ENCODE data around the gene GFRA4. TPM values are rescaled to one million over a fixed set of nuclear protein-coding genes. Genes with fewer than 3 reads are reported as not detected.

The GFRA4 gene
- total RNA-seq, 1 experiment from 2014 or later = not detected

- peaks cover 37% of the 10 kb centered on the region for H3K4me1 Mint-ChIP-seq
- H3K36me3 Mint-ChIP-seq = no peaks in the 10 kb centered on the region
- ChIA-PET POLR2A (no interaction called here), CTCF (interaction anchor here (0.5 to 3.9 kb wide), 15 partner anchors 10 to 764 kb away, joined by 3 to 38 read pairs (median 4); partner anchors contain the start of genes CENPB and SPEF1)
- H3K4me3 Mint-ChIP-seq = peak overlapping the region; percentile 34
- no peaks in the 10 kb centered on the region for H3K9me3 Mint-ChIP-seq
- ATAC-seq (peak; percentile 8), DNase-seq (ENCODE audit: low spot score) (peak; percentile 42)
- no peak overlapping the region for H3K27ac Mint-ChIP-seq
- no peak for TF ChIP-seq GRHL2 (CRISPR knock-in tag; IDR thresholded peaks at IDR 0.05; ENCODE audit: insufficient replicate concordance, severe bottlenecking)
- no peak for TF ChIP-seq ESRRA (CRISPR knock-in tag; IDR thresholded peaks at IDR 0.05; ENCODE audit: borderline replicate concordance)
- no peak for TF ChIP-seq ZNF263 (CRISPR knock-in tag; IDR thresholded peaks at IDR 0.05; ENCODE audit: low read depth)
- TF ChIP-seq ETV6 (CRISPR knock-in tag; IDR thresholded peaks at IDR 0.05) = no peak
- no peak for TF ChIP-seq NR2C2 (CRISPR knock-in tag; IDR thresholded peaks at IDR 0.05)
- TF ChIP-seq GABPB1 (CRISPR knock-in tag; IDR thresholded peaks at IDR 0.05) = no peak
- TF ChIP-seq PRDM15 (CRISPR knock-in tag; IDR thresholded peaks at IDR 0.05) = no peak
- no peak for TF ChIP-seq CREB1 (CRISPR knock-in tag; IDR thresholded peaks at IDR 0.05)
- peaks cover 25% of the 10 kb centered on the region for H3K27me3 Mint-ChIP-seq (ENCODE audit: low read depth)
Observed at GRCh38 chr20:3679749-3680700, 16.8 kb upstream of the GFRA4 start.

- Mint-ChIP-seq H3K36me3 (no peaks in the 10 kb centered on the region), H3K4me3 (no peak overlapping the region), H3K27me3 (ENCODE audit: low read depth) (peaks cover 33% of the 10 kb centered on the region), H3K27ac (no peak overlapping the region), H3K9me3 (no peaks in the 10 kb centered on the region), H3K4me1 (peaks cover 32% of the 10 kb centered on the region)
- ChIA-PET POLR2A (no interaction called here), CTCF (interaction anchor here (1.0 to 3.9 kb wide), 8 partner anchors 17 to 92 kb away, joined by 3 to 70 read pairs (median 4); no protein-coding TSS in a partner anchor)
- DNase-seq (ENCODE audit: low spot score) (no peak), ATAC-seq (no peak)
- TF ChIP-seq ZNF317 (CRISPR knock-in tag; IDR thresholded peaks at IDR 0.05; ENCODE audit: borderline replicate concordance, low read depth) = no peak
- TF ChIP-seq MAX (CRISPR knock-in tag; IDR thresholded peaks at IDR 0.05) = no peak
- TF ChIP-seq ZNF423 (CRISPR knock-in tag; IDR thresholded peaks at IDR 0.05) = no peak
- TF ChIP-seq, protein P1, sequence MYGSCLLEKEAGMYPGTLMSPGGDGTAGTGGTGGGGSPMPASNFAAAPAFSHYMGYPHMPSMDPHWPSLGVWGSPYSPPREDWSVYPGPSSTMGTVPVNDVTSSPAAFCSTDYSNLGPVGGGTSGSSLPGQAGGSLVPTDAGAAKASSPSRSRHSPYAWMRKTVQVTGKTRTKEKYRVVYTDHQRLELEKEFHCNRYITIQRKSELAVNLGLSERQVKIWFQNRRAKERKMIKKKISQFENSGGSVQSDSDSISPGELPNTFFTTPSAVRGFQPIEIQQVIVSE (CRISPR knock-in tag; IDR thresholded peaks at IDR 0.05; ENCODE audit: borderline replicate concordance) = no peak
- TF ChIP-seq IRF2 (CRISPR knock-in tag; IDR thresholded peaks at IDR 0.05; ENCODE audit: borderline replicate concordance, low read depth) = no peak
- no peak for TF ChIP-seq MXD4 (CRISPR knock-in tag; IDR thresholded peaks at IDR 0.05; ENCODE audit: borderline replicate concordance)
- TF ChIP-seq TCF7 (CRISPR knock-in tag; IDR thresholded peaks at IDR 0.05; ENCODE audit: low read depth) = no peak
- TF ChIP-seq, protein P2, sequence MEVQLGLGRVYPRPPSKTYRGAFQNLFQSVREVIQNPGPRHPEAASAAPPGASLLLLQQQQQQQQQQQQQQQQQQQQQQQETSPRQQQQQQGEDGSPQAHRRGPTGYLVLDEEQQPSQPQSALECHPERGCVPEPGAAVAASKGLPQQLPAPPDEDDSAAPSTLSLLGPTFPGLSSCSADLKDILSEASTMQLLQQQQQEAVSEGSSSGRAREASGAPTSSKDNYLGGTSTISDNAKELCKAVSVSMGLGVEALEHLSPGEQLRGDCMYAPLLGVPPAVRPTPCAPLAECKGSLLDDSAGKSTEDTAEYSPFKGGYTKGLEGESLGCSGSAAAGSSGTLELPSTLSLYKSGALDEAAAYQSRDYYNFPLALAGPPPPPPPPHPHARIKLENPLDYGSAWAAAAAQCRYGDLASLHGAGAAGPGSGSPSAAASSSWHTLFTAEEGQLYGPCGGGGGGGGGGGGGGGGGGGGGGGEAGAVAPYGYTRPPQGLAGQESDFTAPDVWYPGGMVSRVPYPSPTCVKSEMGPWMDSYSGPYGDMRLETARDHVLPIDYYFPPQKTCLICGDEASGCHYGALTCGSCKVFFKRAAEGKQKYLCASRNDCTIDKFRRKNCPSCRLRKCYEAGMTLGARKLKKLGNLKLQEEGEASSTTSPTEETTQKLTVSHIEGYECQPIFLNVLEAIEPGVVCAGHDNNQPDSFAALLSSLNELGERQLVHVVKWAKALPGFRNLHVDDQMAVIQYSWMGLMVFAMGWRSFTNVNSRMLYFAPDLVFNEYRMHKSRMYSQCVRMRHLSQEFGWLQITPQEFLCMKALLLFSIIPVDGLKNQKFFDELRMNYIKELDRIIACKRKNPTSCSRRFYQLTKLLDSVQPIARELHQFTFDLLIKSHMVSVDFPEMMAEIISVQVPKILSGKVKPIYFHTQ (CRISPR knock-in tag; IDR thresholded peaks at IDR 0.05) = no peak
- TF ChIP-seq RELA (CRISPR knock-in tag; IDR thresholded peaks at IDR 0.05; ENCODE audit: borderline replicate concordance) = no peak
- TF ChIP-seq CREB1 (CRISPR knock-in tag; IDR thresholded peaks at IDR 0.05) = no peak
- TF ChIP-seq, protein P3, sequence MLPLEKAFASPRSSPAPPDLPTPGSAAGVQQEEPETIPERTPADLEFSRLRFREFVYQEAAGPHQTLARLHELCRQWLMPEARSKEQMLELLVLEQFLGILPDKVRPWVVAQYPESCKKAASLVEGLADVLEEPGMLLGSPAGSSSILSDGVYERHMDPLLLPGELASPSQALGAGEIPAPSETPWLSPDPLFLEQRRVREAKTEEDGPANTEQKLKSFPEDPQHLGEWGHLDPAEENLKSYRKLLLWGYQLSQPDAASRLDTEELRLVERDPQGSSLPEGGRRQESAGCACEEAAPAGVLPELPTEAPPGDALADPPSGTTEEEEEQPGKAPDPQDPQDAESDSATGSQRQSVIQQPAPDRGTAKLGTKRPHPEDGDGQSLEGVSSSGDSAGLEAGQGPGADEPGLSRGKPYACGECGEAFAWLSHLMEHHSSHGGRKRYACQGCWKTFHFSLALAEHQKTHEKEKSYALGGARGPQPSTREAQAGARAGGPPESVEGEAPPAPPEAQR (CRISPR knock-in tag; IDR thresholded peaks at IDR 0.05) = no peak
- no peak for TF ChIP-seq ESRRA (CRISPR knock-in tag; IDR thresholded peaks at IDR 0.05; ENCODE audit: borderline replicate concordance)
- no peak for TF ChIP-seq ETV6 (CRISPR knock-in tag; IDR thresholded peaks at IDR 0.05)
- no peak for TF ChIP-seq NFYB (CRISPR knock-in tag; conservative IDR thresholded peaks at IDR 0.05; ENCODE audit: low read depth)
- TF ChIP-seq ZNF138 (CRISPR knock-in tag; conservative IDR thresholded peaks at IDR 0.05) = no peak
- TF ChIP-seq, protein P4, sequence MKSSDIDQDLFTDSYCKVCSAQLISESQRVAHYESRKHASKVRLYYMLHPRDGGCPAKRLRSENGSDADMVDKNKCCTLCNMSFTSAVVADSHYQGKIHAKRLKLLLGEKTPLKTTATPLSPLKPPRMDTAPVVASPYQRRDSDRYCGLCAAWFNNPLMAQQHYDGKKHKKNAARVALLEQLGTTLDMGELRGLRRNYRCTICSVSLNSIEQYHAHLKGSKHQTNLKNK (CRISPR knock-in tag; IDR thresholded peaks at IDR 0.05) = no peak
- TF ChIP-seq NR3C1 (CRISPR knock-in tag; conservative IDR thresholded peaks at IDR 0.05; ENCODE audit: low read depth) = no peak
- no peak for TF ChIP-seq PRRX2 (CRISPR knock-in tag; IDR thresholded peaks at IDR 0.05)
Observed at GRCh38 chr20:3678856-3679720, 15.9 kb upstream of the GFRA4 start.

Measured in WTC11 (cell line).